SK-N-MC (cell line): ENCODE measurements around the gene KRT36.

Experiments used
- EZH2 ChIP-seq: fragments of 200-600 bp; sonication (generic); IDR thresholded peaks from one replicate; pipeline ENCODE4 v1.6.1; 2017; ENCODE audit warnings: antibody characterized with exemption
- FOXP2 ChIP-seq: optimal IDR thresholded peaks from 2 replicates; pipeline ENCODE3; 2011; ENCODE audit warnings: mild to moderate bottlenecking, moderate library complexity; ENCODE audit not compliant: insufficient read depth; ENCODE audit errors: extremely low read length, control extremely low read depth
- POLR2AphosphoS5 ChIP-seq: IDR thresholded peaks from 2 replicates; pipeline ENCODE4 v1.6.1; 2012; ENCODE audit warnings: mild to moderate bottlenecking, low read depth, low read length, borderline replicate concordance

DNA sequence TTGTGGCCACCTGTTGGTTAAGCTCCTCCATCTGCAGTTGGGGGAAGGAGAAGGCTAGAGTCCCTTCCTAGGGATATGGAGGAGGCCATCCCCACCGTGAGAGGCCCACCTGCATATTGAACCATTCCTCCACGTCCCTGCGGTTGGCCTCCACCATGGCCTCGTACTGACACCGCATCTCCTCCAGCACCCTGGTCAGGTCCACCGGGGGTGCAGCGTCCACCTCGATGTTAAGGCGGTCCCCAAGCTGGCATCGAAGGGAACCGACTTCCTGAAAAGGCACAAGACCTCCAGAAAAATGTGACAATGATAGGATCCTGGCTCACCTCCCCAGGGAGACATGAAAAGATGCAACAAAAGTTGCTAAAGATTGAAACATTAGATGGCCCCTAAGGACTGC, 25.5 kb downstream of the KRT36 start:
- TF ChIP-seq EZH2 (no peak), POLR2AphosphoS5 (no peak), FOXP2 (no peak)
